HG03060 (cell line): Measurements from ENCODE around the gene DPH7.
"Not testable (repeated sequence)": the region's sequence is repeated elsewhere in the genome, so short reads cannot be mapped to it uniquely, and the experiment has no call there.

Source experiments
- ATAC-seq: cut with Tn5 transposase; IDR thresholded peaks from one replicate; pipeline ENCODE4 v1.9.1; 2021; ENCODE audit warnings: low read depth, moderate number of reproducible peaks; ENCODE audit not compliant: unreplicated experiment

Gene DPH7

GRCh38 chr9:137606734-137607138 lies 28.0 kb upstream of the DPH7 start:
- no peak for ATAC-seq

- ATAC-seq, result no peak
These were observed 27.4 kb upstream of the DPH7 start for GRCh38 chr9:137606005-137606621.

- ATAC-seq, result peak; percentile 56
These were observed 26.6 kb upstream of the DPH7 start, which contains the start of gene ARRDC1 for GRCh38 chr9:137605121-137606004. Gene ARRDC1 (plus strand): TSS chr9:137605686. CDS start chr9:137605718, 32 bp downstream.

DNA sequence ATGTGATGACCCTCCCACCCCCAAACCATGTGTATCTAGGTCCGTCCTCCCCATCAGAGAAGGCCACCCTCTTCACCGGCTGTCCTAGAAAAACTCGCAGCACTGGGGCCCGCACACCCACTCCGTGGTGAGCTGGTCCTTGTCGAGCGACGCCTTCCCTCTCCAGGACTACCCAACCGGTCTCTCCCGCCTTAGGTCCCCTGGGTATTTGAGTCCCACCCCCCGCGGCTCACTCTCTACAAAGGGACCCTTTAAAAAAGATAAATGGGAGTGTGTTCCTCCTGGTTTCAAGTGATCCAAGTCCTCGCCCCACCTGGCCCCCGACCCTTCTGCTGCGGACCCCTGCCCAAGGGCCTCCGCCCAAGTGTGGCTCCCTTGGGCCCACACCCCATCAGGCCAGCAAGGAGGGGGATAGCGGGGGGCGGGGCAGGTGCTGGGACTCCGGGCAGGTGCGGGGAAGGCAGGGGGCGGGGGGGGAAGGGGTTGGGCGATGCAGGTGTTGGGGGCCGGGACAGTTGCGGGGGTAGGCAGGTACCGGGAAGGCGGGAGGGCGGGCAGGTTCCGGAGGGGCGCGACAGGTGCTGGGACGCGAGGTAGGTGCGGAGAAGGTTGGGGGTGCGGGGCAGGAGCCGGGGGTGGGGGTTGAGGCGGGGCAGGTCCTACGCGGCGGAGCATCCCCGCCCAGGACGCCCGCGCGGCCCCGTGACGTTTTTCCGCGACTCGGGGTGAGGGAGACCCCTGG lies 25.8 kb upstream of the DPH7 start:
- no peak for ATAC-seq

DNA sequence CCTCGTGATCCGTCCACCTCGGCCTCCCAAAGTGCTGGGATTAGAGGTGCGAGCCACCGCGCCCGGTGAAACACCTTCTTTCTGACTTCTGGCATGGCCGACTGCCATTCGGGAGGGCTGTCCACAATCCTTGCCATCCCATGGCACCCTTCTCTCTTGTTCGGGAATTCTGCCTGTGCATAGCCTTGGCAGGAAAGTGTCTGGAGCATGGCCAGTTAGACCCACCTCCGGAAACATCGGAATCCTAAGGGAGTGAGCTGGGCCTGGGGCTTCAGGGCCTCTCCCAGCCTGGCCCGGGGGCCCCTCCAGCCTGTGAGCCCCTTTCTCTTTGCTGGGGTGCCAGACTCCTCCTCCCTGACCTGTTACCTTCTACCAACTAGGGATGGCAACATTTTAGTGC lies 25.2 kb upstream of the DPH7 start:
- no peak for ATAC-seq

- ATAC-seq, result no peak
These were observed 23.9 kb upstream of the DPH7 start for GRCh38 chr9:137602661-137603060.

DNA sequence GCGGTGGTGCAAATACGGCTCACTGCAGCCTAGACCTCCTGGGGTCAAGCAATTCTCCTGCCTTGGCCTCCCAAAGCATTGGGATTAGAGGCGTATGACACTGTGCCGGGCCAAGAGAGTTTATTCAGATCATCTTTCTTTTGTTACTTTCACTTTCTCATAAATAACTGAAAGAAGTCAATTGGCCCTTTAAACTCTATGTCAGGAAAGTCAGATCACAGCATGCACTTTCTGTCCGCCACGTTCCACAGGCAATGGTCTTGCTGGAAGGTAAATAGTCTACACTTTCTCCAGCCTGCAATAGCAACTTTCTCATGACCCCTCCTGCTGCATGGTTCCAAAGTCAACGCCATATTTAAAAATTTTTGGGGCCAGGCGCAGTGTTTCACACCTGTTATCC lies 20.2 kb upstream of the DPH7 start:
- no peak for ATAC-seq

GRCh38 chr9:137596577-137596976 lies 17.9 kb upstream of the DPH7 start:
- ATAC-seq, result not testable (repeated sequence)

DNA sequence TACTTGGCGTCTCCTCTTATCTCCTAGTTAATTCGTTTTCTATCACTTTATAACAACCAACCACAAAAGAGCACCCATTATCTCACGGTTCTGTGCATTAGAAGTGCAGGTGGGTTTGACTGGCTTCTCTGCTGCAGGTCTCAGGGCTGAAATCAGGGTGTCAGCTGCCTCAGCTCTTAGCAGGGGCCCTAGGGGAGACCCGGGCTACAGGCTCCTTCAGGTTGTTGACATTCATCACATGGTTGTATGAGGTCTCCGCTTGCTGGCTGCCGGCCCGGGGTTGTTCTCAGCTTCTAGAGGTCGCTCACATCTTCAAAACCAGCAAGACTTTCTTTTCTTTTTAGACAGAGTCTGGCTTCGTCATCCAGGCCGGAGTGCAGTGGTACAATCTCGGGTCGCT lies 14.5 kb upstream of the DPH7 start:
- ATAC-seq, result no peak

- no peak for ATAC-seq
These were observed 14.0 kb upstream of the DPH7 start for GRCh38 chr9:137592767-137593166.

GRCh38 chr9:137590469-137591383 lies 12.0 kb upstream of the DPH7 start, which contains the start of gene ZMYND19:
Gene ZMYND19 (minus strand): TSS chr9:137590512. CDS start chr9:137590263, 249 bp downstream.
- peak; percentile 40 for ATAC-seq

- ATAC-seq, result no peak
These were observed 11.4 kb upstream of the DPH7 start for GRCh38 chr9:137590123-137590468.

GRCh38 chr9:137589441-137590122 lies 10.9 kb upstream of the DPH7 start:
- ATAC-seq, result peak; percentile 16

DNA sequence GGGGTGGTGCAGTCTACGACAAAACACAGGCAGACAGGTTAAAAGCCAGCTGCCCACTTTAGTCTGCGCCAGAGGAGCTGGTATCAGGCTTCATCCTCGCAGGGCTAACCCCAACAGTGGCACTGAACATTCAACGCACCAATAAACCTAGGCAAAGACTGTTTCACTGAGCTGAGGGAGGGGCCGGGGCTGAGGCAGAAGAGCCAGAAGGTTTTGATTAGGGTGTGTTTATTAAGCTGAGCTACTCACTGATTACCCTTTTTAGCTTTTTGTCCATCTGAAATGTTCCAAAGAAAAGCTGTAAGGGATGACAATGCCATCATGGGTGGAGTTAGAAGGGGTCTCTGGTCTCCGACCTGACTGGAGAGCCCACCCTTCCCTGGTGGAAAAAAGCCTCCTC lies 10.2 kb upstream of the DPH7 start:
- no peak for ATAC-seq

GRCh38 chr9:137588311-137588710 lies 9.6 kb upstream of the DPH7 start:
- ATAC-seq, result no peak

DNA sequence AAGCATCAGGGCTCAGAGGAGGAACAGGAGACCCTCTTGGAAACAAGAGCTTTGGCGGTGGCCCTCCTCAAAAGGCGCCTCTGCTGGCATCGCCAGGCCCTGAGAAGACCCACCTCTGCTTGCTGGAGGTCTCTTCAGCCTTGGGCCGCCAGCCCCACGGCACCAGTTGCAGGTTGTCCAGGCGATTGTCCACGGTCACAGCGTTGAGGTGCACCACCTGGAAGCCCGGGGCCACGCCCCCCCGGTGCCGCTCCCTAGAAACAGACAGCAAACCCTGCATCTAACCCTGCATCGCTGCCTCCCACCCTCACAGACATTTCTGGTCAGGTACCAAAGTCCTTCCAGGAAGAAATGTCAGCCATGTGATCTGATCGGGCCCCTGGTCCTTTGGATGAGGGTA lies 8.1 kb upstream of the DPH7 start:
- no peak for ATAC-seq

GRCh38 chr9:137583957-137584356 lies 5.2 kb upstream of the DPH7 start:
- ATAC-seq, result no peak

DNA sequence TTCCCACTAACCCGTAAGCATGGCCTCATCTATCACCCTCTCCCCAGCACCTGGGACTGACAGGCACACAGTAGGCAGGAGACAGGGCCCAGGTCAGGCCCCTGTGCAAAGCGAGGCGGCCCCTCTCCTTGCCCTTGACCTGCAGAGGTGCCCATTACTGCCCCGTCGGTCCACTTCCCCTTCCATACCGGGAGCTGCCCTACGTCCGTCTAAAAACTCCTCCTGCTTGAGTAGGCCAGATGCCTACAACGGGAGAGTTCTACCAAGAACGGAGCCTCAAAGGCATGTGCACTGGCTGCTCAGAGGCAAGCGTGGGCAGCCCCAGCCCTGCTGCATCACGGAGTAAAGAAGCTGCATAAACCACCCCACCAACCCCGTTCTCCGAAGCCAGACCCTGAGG lies 4.6 kb upstream of the DPH7 start:
- no peak for ATAC-seq

GRCh38 chr9:137582286-137582860 lies 3.6 kb upstream of the DPH7 start:
- ATAC-seq, result no peak
